T-helper 17 cell (primary cell): ENCODE results near the gene HOXB4. TPM values are rescaled to one million over a fixed set of nuclear protein-coding genes. Genes with fewer than 3 reads are reported as not detected.

ENCODE experiments used
- ATAC-seq: fragments of 150-1000 bp; cut with Tn5 transposase; 2 replicates; pipeline ENCODE4 v1.10.0; 2021; ENCODE audit warnings: mild to moderate bottlenecking, moderate library complexity
- DNase-seq, 3 donors: peaks; one replicate each; pipeline versions ENCODE4 v3.0.0 to v3.0.0-alpha.2; 2020 to 2021
- H3K9me3 ChIP-seq: one replicate; pipeline ENCODE4 v1.7.0; 2013; ENCODE audit warnings: low read length, mild to moderate bottlenecking; ENCODE audit not compliant: control insufficient read depth, poor library complexity, severe bottlenecking
- H3K27ac Mint-ChIP-seq: one replicate; pipeline ENCODE4 v1.8.0; 2022; ENCODE audit warnings: mild to moderate bottlenecking, moderate library complexity, mixed read lengths
- H3K27me3 Mint-ChIP-seq: one replicate; pipeline ENCODE4 v1.8.0; 2022; ENCODE audit warnings: mixed read lengths
- H3K36me3 Mint-ChIP-seq: one replicate; pipeline ENCODE4 v1.8.0; 2022; ENCODE audit warnings: low read depth, mixed read lengths
- H3K4me1 Mint-ChIP-seq: one replicate; pipeline ENCODE4 v1.8.0; 2022; ENCODE audit warnings: mild to moderate bottlenecking, mixed read lengths
- H3K4me3 Mint-ChIP-seq: one replicate; pipeline ENCODE4 v1.8.0; 2022; ENCODE audit warnings: mild to moderate bottlenecking, moderate library complexity, mixed read lengths
- total RNA-seq, 4 donors: library from RNA in 2 of 4; stranded (reverse) in 2 of 4; gene quantifications; one replicate each; pipeline ENCODE4 v1.2.3 and lab custom pipeline; 2022 to 2026

Gene HOXB4
- total RNA-seq, 2 donors from 2014 or later, result 0.91 to 1.8 TPM

DNA sequence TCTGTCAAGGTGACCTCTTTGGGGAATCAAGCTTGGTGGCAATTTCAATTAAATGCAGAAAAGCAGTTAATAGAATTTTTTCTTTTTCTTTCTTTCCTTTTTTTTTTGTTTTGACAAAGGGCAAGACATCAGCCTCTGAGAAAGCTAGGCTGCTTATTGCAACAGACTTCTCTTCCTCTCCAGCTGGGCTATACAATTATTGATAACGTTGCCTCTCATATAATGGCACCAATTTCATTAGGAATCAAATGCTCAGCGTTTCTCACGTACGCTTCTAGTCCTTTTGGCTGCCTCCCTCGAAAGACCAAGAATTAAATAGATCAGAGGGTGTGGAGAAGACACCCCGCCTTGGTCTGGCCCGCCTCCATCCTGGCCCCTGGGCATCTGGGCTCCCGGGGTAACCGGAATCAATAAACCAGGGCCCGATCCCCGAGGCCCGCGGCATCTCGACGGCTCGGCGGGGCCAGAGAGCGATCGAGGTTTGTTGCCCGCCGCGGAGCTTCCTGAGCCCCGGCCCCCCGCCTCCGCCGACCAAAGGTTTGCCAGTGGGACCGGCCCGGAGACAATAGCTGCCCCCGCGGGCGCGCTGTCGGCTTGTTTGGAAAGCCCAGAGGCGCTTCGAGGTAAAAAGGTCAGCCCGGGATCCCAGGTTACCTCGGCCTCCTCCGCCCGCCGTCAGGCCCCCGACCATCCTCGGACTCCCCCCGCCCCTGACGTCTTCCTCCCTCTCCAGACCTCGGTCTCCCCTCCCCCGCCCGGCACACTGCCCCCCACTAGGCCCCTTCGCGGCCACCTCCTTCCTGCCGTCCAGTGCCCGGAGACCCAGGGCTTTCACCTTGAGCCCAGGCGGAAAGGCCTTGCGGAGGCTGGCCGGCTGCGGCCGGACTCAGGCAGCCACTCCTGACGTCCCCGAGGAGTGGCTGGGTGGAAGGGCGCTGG is 51.3 kb downstream of the HOXB4 start:
- DNase-seq, result no peak
- Mint-ChIP-seq H3K36me3 (peaks cover 4% of the 10 kb centered on the region), H3K27me3 (peaks cover 58% of the 10 kb centered on the region), H3K4me3 (no peak overlapping the region), H3K27ac (no peak overlapping the region), H3K4me1 (peaks cover 5% of the 10 kb centered on the region)
- no peaks in the 10 kb centered on the region for H3K9me3 ChIP-seq
- no peak for ATAC-seq

Other genes starting within 250 kb of the HOXB4 start
- 100 to 1,000 TPM; 136 to 138 TPM for gene SKAP1, start 148.1 kb downstream of the HOXB4 start, total RNA-seq
- gene HOXB1, start 47.3 kb downstream of the HOXB4 start, total RNA-seq, result not detected
- gene HOXB2, start 33.2 kb downstream of the HOXB4 start, total RNA-seq, result 10 to 100 TPM in 1 of 2 donors, 1 to 10 TPM in 1; 4.5 to 18.8 TPM
- 1 to 10 TPM; 1.7 to 4.6 TPM for gene HOXB3, start 11.9 kb upstream of the HOXB4 start, total RNA-seq
- gene HOXB5, start 15.4 kb upstream of the HOXB4 start, total RNA-seq, result not detected
- not detected for gene HOXB6, start 26.6 kb upstream of the HOXB4 start, total RNA-seq
- gene HOXB7, start 32.7 kb upstream of the HOXB4 start, total RNA-seq, result under 1 TPM in 1 of 2 donors, not detected in 1; 0.82 TPM
- not detected for gene HOXB8, start 36.9 kb upstream of the HOXB4 start, total RNA-seq
- gene HOXB9, start 48.0 kb upstream of the HOXB4 start, total RNA-seq, result under 1 TPM in 1 of 2 donors, not detected in 1; 0.16 TPM
- not detected for gene PRAC1, start 144.2 kb upstream of the HOXB4 start, total RNA-seq
- gene PRAC2, start 144.8 kb upstream of the HOXB4 start, total RNA-seq, result not detected
- gene HOXB13, start 150.4 kb upstream of the HOXB4 start, total RNA-seq, result not detected
- gene TTLL6, start 238.9 kb upstream of the HOXB4 start, total RNA-seq, result not detected